Parathyroid adenoma (tissue), 2 donors: Measurements from ENCODE around the gene BRPF1.

Experiments used
- H2AFZ ChIP-seq: fragments of 300-600 bp; sonication (generic); one replicate; pipeline ENCODE4 v1.7.0; 2017; ENCODE audit warnings: antibody characterized with exemption, mild to moderate bottlenecking
- H3K27ac ChIP-seq: fragments of 300-600 bp; sonication (generic); one replicate; pipeline ENCODE4 v1.7.0; 2017
- H3K27me3 ChIP-seq: fragments of 300-600 bp; sonication (generic); one replicate; pipeline ENCODE4 v1.7.0; 2017; ENCODE audit warnings: low read length; ENCODE audit not compliant: control insufficient read depth, insufficient read depth
- H3K36me3 ChIP-seq: fragments of 300-600 bp; sonication (generic); one replicate; pipeline ENCODE4 v1.7.0; 2017; ENCODE audit warnings: low read length; ENCODE audit not compliant: control insufficient read depth, insufficient read depth
- H3K4me1 ChIP-seq: fragments of 300-600 bp; sonication (generic); one replicate; pipeline ENCODE4 v1.7.0; 2017; ENCODE audit warnings: control low read depth
- H3K4me2 ChIP-seq: fragments of 300-600 bp; sonication (generic); one replicate; pipeline ENCODE4 v1.7.0; 2017; ENCODE audit warnings: low read length
- H3K4me3 ChIP-seq: fragments of 300-600 bp; sonication (generic); one replicate; pipeline ENCODE4 v1.7.0; 2017; ENCODE audit warnings: low read depth, low read length
- H3K79me2 ChIP-seq: fragments of 300-600 bp; sonication (generic); one replicate; pipeline ENCODE4 v1.7.0; 2017; ENCODE audit warnings: control low read depth
- H3K9ac ChIP-seq: fragments of 300-600 bp; sonication (generic); one replicate; pipeline ENCODE4 v1.7.0; 2017; ENCODE audit warnings: mild to moderate bottlenecking
- H3K9me3 ChIP-seq: fragments of 300-600 bp; sonication (generic); one replicate; pipeline ENCODE4 v1.7.0; 2017; ENCODE audit warnings: low read length; ENCODE audit not compliant: control insufficient read depth
- CTCF ChIP-seq: fragments of 300-600 bp; sonication (generic); IDR thresholded peaks from one replicate; pipeline ENCODE4 v1.7.0; 2017; ENCODE audit warnings: antibody characterized with exemption, mild to moderate bottlenecking
- donor health status: primary hyperparathyroidism.

The BRPF1 gene

GRCh38 chr3:9743548-9743947 is 12.0 kb downstream of the BRPF1 start:
- no peaks in the 10 kb centered on the region for H3K36me3 ChIP-seq
- no peak overlapping the region for H2AFZ ChIP-seq

GRCh38 chr3:9744162-9744561 is 12.6 kb downstream of the BRPF1 start:
- no peaks in the 10 kb centered on the region for H3K36me3 ChIP-seq

More at GRCh38 chr3:9743548-9743947, 12.0 kb downstream of the BRPF1 start:
- H3K4me1 ChIP-seq = no peaks in the 10 kb centered on the region
- H3K27me3 ChIP-seq = no peaks in the 10 kb centered on the region
- no peak overlapping the region for H3K4me3 ChIP-seq
- H3K79me2 ChIP-seq = peaks cover 3% of the 10 kb centered on the region
- no peak overlapping the region for H3K4me2 ChIP-seq
- no peaks in the 10 kb centered on the region for H3K9me3 ChIP-seq
- no peak overlapping the region for H3K27ac ChIP-seq
- no peak for TF ChIP-seq CTCF
- no peak overlapping the region for H3K9ac ChIP-seq

GRCh38 chr3:9745521-9745920 is 14.0 kb downstream of the BRPF1 start:
- no peak overlapping the region for H3K4me2 ChIP-seq
- no peaks in the 10 kb centered on the region for H3K27me3 ChIP-seq
- H3K9ac ChIP-seq = no peak overlapping the region
- H3K9me3 ChIP-seq = no peaks in the 10 kb centered on the region
- no peaks in the 10 kb centered on the region for H3K79me2 ChIP-seq
- no peak overlapping the region for H3K4me3 ChIP-seq
- H3K36me3 ChIP-seq = no peaks in the 10 kb centered on the region
- no peak overlapping the region for H2AFZ ChIP-seq
- peaks cover 7% of the 10 kb centered on the region for H3K4me1 ChIP-seq
- H3K27ac ChIP-seq = no peak overlapping the region
- no peak for TF ChIP-seq CTCF

More at GRCh38 chr3:9744162-9744561, 12.6 kb downstream of the BRPF1 start:
- no peak for TF ChIP-seq CTCF
- peaks cover 3% of the 10 kb centered on the region for H3K79me2 ChIP-seq
- H2AFZ ChIP-seq = no peak overlapping the region
- no peak overlapping the region for H3K4me3 ChIP-seq
- H3K27ac ChIP-seq = no peak overlapping the region
- H3K9me3 ChIP-seq = no peaks in the 10 kb centered on the region
- no peak overlapping the region for H3K4me2 ChIP-seq
- peaks cover 3% of the 10 kb centered on the region for H3K4me1 ChIP-seq
- H3K27me3 ChIP-seq = no peaks in the 10 kb centered on the region
- no peak overlapping the region for H3K9ac ChIP-seq

GRCh38 chr3:9746330-9746729 is 14.8 kb downstream of the BRPF1 start:
- Histone ChIP-seq H3K9ac (no peak overlapping the region), H3K4me2 (no peak overlapping the region), H3K27me3 (no peaks in the 10 kb centered on the region), H3K4me1 (peaks cover 10% of the 10 kb centered on the region), H3K27ac (no peak overlapping the region), H2AFZ (no peak overlapping the region), H3K9me3 (no peaks in the 10 kb centered on the region), H3K36me3 (no peaks in the 10 kb centered on the region), H3K79me2 (no peaks in the 10 kb centered on the region), H3K4me3 (no peak overlapping the region)
- TF ChIP-seq CTCF = no peak

- no peak for TF ChIP-seq CTCF
Measured at GRCh38 chr3:9747267-9747666, 15.7 kb downstream of the BRPF1 start.

More at GRCh38 chr3:9747267-9747666, 15.7 kb downstream of the BRPF1 start:
- no peak overlapping the region for H3K27ac ChIP-seq
- no peak overlapping the region for H3K4me3 ChIP-seq
- H3K9ac ChIP-seq = no peak overlapping the region
- no peaks in the 10 kb centered on the region for H3K79me2 ChIP-seq
- no peaks in the 10 kb centered on the region for H3K9me3 ChIP-seq
- peaks cover 10% of the 10 kb centered on the region for H3K4me1 ChIP-seq
- H3K27me3 ChIP-seq = no peaks in the 10 kb centered on the region
- H2AFZ ChIP-seq = no peak overlapping the region
- no peaks in the 10 kb centered on the region for H3K36me3 ChIP-seq
- H3K4me2 ChIP-seq = no peak overlapping the region
